T-helper 2 cell treated with Interferon-gamma antibody and Interleukin-4, amounts not matched to agents 100 ng/mL and 5 ng/mL, for 36 hours (primary cell): Measurements from ENCODE around the gene APBB2. TPM values are rescaled to one million over a fixed set of nuclear protein-coding genes. Genes with fewer than 3 reads are reported as not detected.

Source experiments
- intact Hi-C: fragments of 100-400 bp; cut with micrococcal nuclease; formaldehyde crosslinking; loops from one replicate; pipeline ENCODE4 v1.15.1; 2023
- total RNA-seq: library from RNA; stranded (reverse); gene quantifications from 2 replicates; pipeline ENCODE4 v1.2.3, GENCODE V29; 2022

The APBB2 gene
- total RNA-seq, 1 donor from 2014 or later: 0.45 TPM

DNA sequence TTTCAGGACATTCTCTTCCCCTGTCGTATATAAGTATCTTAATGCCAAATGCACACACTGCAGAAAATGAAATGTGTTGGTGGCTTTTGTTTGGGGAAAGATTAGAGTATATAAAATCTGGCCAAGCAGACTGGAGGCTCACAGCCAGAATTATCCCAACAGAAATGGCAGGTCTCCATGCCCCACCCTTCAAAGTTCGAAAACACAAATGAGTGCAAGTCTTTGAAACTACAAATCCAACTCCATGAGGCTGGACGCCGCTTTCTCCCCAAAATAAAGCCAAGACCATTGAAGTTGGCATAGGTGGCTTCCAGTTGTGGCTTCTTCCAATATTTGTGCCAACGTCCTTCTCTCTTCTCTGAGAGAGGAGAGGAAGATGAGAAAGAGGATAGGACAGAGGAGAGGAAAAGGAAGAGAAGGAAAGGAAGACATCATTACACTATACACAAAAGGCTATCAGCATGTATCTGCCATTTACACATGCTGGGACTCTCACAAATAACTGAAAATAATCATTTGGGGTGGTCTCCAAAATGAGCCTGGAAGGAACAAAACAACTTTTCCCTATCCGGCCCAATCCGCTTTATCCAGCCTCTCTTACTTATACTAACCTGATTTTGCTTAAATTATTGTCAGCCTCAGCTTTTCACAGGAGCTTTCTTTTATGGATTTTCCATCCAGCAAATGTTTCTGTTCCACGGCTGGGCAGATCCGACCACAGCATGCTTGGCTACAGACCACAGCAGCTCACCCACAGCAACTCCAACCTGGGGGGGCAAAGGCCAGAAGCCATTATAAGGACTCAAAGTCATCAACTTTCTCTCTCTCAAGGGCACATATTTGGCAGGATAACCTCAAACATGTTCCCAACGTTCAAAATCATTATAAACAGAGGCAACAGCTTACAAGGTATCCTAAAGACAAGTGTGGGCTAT, 71.7 kb downstream of the APBB2 start:
- intact Hi-C loops: no loop called here

DNA sequence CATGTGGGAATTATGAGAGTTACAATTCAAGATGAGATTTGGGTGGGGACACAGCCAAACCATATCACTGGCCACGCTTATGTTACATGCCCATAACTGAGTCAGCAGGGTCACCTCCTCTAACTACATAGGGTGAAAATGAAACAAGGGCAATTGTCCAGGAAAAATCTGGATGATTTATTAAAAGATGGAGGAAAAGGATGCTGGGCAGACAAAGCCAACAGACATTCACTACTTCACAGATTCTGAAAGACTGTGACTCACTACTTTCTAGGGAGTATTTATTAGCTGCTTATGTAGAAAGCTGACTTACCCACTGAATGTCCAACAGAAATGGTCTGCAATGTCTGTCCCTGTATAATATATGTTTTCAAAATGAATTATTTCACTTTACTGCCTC, 72.4 kb downstream of the APBB2 start:
- intact Hi-C loops: no loop called here

- intact Hi-C loops: no loop called here
Observed at GRCh38 chr4:41140410-41140809, 73.9 kb downstream of the APBB2 start.

DNA sequence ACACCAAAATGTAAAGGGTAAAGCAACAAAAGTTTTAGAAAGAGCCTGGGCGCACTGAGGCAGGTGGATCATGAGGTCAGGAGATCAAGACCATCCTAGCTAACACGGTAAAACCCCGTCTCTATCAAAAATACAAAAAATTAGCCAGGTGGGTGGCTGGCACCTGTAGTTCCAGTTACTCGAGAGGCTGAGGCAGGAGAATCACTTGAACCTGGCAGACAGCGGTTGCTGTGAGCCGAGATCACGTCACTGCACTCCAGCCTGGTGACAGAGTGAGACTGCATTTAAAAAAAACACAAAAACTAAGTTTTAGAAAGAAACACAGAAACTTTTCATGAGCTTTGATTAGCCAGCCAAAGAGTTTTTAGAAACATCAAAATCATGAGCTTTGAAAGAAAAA, 76.5 kb downstream of the APBB2 start:
- intact Hi-C loops: no loop called here

- intact Hi-C loops: no loop called here
Observed at GRCh38 chr4:41136456-41136855, 77.9 kb downstream of the APBB2 start.

DNA sequence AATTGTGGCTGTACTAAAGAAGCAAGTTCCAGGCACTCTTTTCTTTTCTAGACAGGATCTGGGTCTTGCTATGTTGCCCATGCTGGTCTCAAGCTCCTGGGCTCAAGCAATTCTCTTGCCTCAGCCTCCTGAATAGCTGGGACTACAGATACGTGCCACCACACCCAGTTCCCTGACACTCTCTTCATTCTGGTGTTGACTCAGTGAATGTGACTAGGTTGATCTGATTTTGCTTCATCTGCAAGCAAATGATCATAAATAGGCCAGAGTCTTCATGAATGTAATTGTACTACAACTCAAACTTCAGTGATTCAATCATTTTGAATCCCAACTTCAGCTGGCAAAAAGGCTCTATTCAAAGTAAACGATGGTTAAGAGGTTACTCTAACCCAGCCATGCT, 78.5 kb downstream of the APBB2 start:
- intact Hi-C loops: no loop called here

DNA sequence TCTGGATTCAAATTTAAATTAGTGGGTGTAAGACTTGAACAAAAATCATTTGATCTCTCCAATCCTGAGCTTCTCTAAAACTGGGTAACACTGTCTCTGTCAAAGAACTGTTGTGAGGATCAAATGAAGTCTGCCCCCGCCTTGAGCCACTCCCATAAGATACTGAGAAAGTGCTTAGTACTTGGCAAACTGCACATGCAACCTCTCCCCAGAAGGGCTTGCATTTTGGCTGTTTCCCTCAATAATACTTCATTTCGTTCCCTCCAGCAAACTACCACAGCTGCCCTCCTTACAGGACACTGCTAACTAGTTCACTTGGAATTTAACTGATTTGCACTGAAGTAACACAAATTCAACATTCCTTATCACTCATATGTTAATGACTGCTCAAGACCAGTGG, 79.8 kb downstream of the APBB2 start:
- intact Hi-C loops: no loop called here

- intact Hi-C loops: no loop called here
Observed at GRCh38 chr4:41133454-41134018, 80.8 kb downstream of the APBB2 start.

DNA sequence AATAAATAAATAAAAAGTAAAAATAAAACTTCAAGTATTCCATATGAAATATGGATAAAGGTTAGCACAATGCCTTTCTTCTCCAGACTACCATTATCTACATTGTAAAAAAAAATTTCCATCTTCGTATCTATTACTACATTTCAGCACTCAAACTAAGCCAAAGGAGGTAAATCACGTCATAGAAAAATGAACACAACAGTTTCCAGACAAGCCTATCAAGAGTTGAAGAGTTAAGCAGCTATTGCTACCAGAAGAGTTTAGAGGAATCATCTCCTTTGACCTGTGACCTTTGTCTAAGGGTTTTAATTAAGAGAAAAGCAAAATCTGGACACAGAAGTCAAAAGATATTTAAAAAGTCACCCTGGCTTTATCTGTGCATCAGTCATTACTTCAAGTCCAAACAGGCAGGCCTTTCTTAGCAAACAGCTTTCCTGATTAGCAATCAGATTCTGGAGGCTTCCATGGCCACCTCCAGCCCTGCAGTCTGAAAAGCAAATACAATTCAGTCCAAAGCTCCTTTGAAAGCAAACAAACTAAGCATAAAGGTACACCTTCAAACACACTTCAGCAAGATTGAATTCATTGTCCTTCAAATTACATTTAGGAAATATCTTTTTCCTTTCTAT, 82.2 kb downstream of the APBB2 start:
- intact Hi-C loops: no loop called here

GRCh38 chr4:41129936-41130440, 84.4 kb downstream of the APBB2 start:
- intact Hi-C loops: no loop called here

- intact Hi-C loops: no loop called here
Observed at GRCh38 chr4:41129128-41129754, 85.1 kb downstream of the APBB2 start.

DNA sequence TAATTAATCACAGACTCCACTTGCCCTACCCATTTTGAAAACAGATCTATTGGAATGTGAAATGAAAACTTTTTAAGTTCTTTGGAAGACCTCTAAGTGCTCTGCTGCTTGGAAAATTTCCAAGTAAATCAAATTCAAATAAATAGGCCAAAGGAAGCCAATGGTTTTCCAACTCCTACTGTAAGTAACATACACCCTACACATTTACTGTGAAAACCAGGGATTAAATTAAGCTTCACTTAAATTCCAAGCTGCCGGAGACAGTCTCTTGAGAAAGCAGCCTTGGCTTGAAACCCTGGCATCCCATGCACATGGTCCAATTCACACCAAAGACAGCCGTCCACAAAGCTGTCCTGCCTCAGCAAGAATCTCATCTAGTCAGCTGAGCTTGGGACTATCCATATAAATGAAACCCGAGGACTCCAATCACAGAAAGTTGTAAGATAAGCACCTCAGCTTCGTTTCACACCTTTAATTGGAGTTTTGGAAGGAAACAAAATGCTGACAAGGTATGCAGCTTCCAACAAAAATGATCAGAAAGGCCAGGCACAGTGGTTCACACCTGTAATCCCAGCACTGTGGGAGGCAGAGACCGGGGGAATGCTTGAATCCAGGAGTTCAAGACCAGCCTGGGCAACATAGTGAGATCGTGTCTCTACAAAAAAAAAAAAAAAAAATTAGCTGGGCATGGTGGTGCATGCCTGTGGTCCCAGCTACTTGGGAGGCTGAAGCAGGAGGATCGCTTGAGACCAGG, 88.6 kb downstream of the APBB2 start:
- intact Hi-C loops: no loop called here

DNA sequence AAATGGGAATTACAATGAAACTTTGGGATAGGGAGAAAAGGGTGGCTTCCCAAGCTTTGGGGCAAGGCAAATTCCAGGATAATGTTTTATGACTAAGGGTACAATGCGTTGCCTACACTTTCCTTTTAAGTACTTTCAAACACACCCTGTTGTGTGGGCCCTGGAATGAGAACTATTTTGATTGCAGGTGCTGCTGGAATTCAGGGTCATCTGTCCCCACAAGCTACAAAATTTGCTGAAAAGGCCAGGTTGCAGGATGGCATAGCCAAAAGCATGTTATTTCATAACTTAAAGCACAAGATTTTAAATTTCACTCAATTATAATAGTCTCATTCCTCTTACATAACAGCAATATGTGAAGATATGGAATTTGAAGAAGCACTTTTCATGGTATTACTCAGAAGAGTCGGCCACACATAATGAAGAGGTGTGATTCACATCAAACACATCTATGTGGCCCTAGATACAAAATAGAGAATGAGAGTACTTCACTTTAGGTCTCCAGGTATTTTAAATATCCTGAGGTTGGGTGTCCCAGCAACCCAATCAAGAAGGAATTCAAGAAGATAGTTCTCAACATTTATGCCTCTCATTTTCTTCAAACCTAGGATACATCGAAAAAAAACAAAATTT, 89.3 kb downstream of the APBB2 start:
- intact Hi-C loops: no loop called here

DNA sequence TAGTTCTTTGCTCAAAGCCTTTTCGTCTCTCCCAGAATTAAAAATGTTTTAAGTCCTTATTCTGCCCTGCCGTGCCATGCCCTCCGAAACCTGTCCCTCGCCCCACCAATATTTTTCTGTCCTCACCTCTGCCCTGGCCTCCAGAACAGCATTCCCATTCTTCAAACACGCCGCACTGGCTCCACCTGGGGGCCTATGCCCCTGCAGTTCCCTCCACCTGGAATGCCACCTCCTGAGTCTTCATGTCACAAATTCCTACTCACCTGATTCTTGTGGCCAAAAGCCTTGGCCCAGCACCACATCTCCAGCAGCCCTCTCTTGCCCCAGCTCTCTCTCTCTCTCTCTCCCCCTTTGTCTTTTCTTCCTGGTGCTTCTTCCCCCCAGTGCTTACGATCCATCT, 91.6 kb downstream of the APBB2 start:
- intact Hi-C loops: no loop called here

DNA sequence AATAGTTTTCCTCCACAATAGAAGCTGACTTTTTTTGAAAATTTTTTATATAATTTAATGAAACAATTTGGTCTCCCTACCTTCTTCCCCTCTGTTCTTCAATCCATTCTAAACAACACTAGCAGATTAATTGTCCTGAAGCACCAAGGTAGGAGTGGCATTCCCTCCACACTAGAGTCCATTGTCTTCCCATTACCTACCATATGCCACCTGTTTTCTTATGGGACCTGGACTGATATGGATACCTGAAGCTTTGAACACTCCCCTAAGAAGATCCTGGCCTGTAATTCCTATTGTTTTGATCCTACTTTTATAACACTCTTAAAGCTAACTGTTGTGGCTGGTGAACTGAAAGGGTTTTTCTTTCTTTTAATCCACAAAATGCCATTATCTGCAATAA, 92.0 kb downstream of the APBB2 start:
- intact Hi-C loops: no loop called here

GRCh38 chr4:41121906-41122305, 92.4 kb downstream of the APBB2 start:
- intact Hi-C loops: no loop called here

DNA sequence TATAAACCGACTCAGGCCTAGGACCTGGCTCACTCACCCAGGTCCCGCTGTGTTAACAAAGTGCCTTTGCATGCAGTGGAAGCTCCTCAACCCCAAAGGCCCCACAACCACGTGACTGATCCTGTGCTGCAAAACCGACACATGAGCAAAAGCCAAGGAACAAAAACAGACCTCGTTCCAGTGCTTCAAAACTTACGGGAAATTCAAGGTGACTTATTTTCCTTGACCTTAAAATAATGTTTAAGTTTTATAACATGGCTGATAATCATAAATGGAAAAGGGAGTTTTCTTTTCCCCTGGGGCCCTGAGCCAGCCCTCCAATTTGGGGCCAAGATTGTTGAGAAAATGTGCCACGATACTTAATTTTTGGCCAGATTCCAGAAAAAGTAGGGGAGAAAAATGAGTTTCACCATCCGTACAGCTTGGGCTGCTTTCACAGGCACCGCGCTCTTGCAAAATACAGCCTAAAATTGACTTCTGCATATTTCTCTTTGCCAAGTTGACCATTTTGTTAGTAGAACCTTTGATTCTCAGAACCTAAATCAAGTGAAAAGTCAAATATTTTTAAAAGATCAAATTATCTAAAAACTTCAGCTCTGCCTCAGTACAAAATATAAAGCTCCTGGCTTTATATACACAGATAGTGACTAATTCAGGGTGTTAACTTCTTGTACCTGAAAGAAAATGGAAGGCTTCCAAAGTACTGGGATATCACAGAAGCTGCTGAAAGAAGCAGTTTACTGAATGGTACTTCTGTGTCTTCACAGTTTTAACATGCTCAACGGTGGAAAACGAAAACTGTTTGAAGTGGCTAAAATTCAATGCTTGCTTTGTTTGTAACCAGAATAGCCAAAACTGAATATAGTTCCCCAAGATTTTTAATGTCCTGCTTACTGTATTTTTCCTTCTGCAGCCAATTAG, 93.8 kb downstream of the APBB2 start:
- intact Hi-C loops: no loop called here

DNA sequence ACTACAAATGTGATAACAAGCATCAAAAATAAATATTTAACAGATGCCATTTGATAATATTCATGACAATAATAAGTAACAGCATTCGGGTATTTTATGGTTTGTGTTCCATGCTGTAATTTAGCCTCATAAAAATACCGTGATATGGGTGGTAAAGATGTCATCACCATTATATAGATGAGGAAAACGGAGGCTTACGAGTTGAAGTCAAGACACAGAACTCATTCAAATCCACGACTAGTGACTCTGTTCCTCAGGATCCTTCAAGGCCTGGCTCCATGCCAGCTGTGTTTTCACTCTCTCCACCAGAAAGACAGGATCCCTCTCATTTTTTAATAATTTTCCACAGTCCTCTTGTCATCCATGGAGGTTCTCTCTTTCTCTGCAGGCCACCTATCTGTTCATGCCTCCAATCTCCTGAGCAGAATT, 94.5 kb downstream of the APBB2 start:
- intact Hi-C loops: no loop called here

DNA sequence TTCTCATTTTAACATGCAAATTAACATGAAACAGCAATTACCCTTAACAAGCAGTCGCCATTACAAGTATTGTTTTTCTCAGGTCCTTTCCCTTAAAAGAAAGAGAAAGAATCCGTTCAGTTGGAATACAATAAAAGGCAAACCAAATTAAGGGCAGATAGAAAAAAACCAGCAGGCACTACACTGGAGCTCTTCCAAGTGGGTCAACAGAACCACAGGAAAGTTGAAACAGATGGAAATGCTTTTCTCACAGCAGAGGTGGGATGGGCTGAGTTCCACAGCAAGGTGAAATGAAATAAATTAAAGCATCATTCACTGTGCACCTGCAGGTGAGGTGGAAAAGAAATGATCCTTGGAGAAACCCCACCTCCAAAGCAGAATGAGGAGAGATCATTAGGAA, 102.6 kb downstream of the APBB2 start:
- intact Hi-C loops: no loop called here
